SK-N-MC (cell line): ENCODE measurements around the gene OPCML.

Experiments used
- EZH2 ChIP-seq: fragments of 200-600 bp; sonication (generic); IDR thresholded peaks from one replicate; pipeline ENCODE4 v1.6.1; 2017; ENCODE audit warnings: antibody characterized with exemption
- POLR2AphosphoS5 ChIP-seq: IDR thresholded peaks from 2 replicates; pipeline ENCODE4 v1.6.1; 2012; ENCODE audit warnings: mild to moderate bottlenecking, low read depth, low read length, borderline replicate concordance

- TF ChIP-seq POLR2AphosphoS5, result no peak
- TF ChIP-seq EZH2, result no peak
These were observed 551.6 kb downstream of the OPCML start for GRCh38 chr11:132980670-132981069.
